SH-SY5Y (cell line): Measurements from ENCODE around the gene GRIK2.

Experiments
- GATA2 ChIP-seq: IDR thresholded peaks from 2 replicates; pipeline ENCODE4 v1.6.1; 2011; ENCODE audit warnings: mild to moderate bottlenecking, low read depth, low read length
- GATA3 ChIP-seq: IDR thresholded peaks from 2 replicates; pipeline ENCODE4 v1.6.1; 2011; ENCODE audit warnings: low read depth, mild to moderate bottlenecking, low read length, moderate library complexity

GRIK2 gene

GRCh38 chr6:101588343-101588742 is 194.8 kb downstream of the GRIK2 start:
- TF ChIP-seq GATA2 (no peak), GATA3 (no peak)

- no peak for TF ChIP-seq GATA2
- no peak for TF ChIP-seq GATA3
These were observed 201.8 kb downstream of the GRIK2 start for GRCh38 chr6:101595276-101595675.

GRCh38 chr6:101597693-101598092 is 204.2 kb downstream of the GRIK2 start:
- TF ChIP-seq GATA2, result no peak
- no peak for TF ChIP-seq GATA3

- TF ChIP-seq GATA2 (no peak), GATA3 (no peak)
These were observed 211.9 kb downstream of the GRIK2 start for GRCh38 chr6:101605426-101605825.

GRCh38 chr6:101605874-101606273 is 212.4 kb downstream of the GRIK2 start:
- TF ChIP-seq GATA3, result no peak
- no peak for TF ChIP-seq GATA2

GRCh38 chr6:101607111-101607690 is 213.7 kb downstream of the GRIK2 start:
- TF ChIP-seq GATA2 (no peak), GATA3 (no peak)

- TF ChIP-seq GATA3 (no peak), GATA2 (no peak)
These were observed 215.2 kb downstream of the GRIK2 start for GRCh38 chr6:101608703-101609102.

GRCh38 chr6:101613556-101613955 is 220.0 kb downstream of the GRIK2 start:
- TF ChIP-seq GATA2 (no peak), GATA3 (no peak)

- no peak for TF ChIP-seq GATA2
- no peak for TF ChIP-seq GATA3
These were observed 221.3 kb downstream of the GRIK2 start for GRCh38 chr6:101614774-101615173.

- TF ChIP-seq GATA2 (no peak), GATA3 (no peak)
These were observed 232.8 kb downstream of the GRIK2 start for GRCh38 chr6:101626269-101626668.

GRCh38 chr6:101630941-101631340 is 237.4 kb downstream of the GRIK2 start:
- TF ChIP-seq GATA3 (no peak), GATA2 (no peak)

GRCh38 chr6:101633081-101633480 is 239.6 kb downstream of the GRIK2 start:
- TF ChIP-seq GATA3, result no peak
- no peak for TF ChIP-seq GATA2

GRCh38 chr6:101640131-101640530 is 246.6 kb downstream of the GRIK2 start:
- TF ChIP-seq GATA2, result no peak
- no peak for TF ChIP-seq GATA3

- no peak for TF ChIP-seq GATA2
- no peak for TF ChIP-seq GATA3
These were observed 252.3 kb downstream of the GRIK2 start for GRCh38 chr6:101645770-101646169.

- TF ChIP-seq GATA3, result no peak
- no peak for TF ChIP-seq GATA2
These were observed 257.0 kb downstream of the GRIK2 start for GRCh38 chr6:101650402-101651100.

- no peak for TF ChIP-seq GATA3
- no peak for TF ChIP-seq GATA2
These were observed 258.6 kb downstream of the GRIK2 start for GRCh38 chr6:101652079-101652478.
